ENCODE measurements around the gene OR10V1. TPM values are rescaled to one million over a fixed set of nuclear protein-coding genes. Genes with fewer than 3 reads are reported as not detected.

Gene OR10V1
- total RNA-seq, 4 donors from 2014 or later = not detected

DNA sequence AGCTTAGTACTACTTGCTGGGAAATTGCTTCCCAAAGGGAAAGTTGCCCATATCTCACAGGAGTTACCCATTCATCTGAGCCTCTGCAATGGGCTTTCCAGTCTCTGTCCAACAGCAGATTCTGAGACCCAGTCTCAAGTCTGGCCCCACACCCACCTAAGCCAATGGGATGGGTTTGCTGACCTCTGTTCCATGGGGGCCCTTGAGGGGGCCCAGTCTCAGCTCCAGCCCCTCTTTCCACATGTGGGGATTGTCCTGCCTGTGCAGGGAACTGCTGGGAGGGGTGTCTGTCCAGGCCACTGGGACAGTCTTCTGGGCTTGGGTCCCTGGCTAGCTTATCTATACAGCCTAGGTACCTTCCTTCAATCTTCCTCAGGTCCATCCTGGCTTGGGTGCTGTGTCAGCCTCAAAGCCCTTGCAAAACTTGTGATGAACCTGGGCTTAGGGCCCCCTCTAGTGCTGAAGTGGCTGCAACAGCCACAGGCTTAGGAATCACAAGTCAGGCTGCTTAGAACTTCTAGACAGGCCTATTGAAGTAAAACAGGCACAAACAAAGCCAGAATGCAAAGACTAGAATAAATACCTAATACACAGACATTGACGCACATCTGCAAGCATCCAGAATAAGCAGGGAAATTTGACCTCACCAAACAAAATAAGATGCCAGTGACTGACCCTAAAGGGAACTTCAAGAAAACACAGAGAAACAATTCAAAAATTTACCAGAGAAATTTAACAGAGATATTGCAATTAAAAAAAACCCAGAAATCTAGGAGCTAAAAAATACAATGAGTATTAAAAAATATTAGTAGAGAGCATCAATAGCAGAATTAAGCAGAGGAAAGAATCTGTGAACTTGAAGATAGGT, 33.1 kb downstream of the OR10V1 start:
- in situ Hi-C loops (cut with MboI; ENCODE audit: low pct_ligation_motif_present in 1 of 4, low pct_unique_long_range_greater_than_20kb in 1 of 4, low sequenced_read_pairs in 3 of 4) (no loop called here), intact Hi-C loops (cut with DNase I; ENCODE audit: low total_unique reads) (loop anchor here (1.0 to 10.0 kb wide), 2 partner anchors 143 to 506 kb away; partner anchors contain the start of gene DTX4)
- Histone ChIP-seq H3K4me1 (peaks cover 0 to 25% (median 8%) of the 10 kb centered on the region in 4 donors), H3K27me3 (no peaks in the 10 kb centered on the region), H3K36me3 (no peaks in the 10 kb centered on the region), H3K27ac (peak overlapping the region; percentile 50 to 68 (median 57)), H3K9me3 (no peaks in the 10 kb centered on the region), H3K4me3 (no peak overlapping the region)
- 25% methylated on average over 1 of the region's 1 CpG; no CpG with 5 or more reads in 1 of the 2 donors for WGBS, 2 donors (ENCODE audit: low coverage in 1 of 2)
- DNase-seq = peak; percentile 75
- TF ChIP-seq POLR2A (IDR thresholded peaks at IDR 0.05) (no peak), POLR2AphosphoS5 (IDR thresholded peaks at IDR 0.05) (no peak), EP300 (IDR thresholded peaks at IDR 0.05; ENCODE audit: low read depth) (no peak)
- TF ChIP-seq, protein P1, sequence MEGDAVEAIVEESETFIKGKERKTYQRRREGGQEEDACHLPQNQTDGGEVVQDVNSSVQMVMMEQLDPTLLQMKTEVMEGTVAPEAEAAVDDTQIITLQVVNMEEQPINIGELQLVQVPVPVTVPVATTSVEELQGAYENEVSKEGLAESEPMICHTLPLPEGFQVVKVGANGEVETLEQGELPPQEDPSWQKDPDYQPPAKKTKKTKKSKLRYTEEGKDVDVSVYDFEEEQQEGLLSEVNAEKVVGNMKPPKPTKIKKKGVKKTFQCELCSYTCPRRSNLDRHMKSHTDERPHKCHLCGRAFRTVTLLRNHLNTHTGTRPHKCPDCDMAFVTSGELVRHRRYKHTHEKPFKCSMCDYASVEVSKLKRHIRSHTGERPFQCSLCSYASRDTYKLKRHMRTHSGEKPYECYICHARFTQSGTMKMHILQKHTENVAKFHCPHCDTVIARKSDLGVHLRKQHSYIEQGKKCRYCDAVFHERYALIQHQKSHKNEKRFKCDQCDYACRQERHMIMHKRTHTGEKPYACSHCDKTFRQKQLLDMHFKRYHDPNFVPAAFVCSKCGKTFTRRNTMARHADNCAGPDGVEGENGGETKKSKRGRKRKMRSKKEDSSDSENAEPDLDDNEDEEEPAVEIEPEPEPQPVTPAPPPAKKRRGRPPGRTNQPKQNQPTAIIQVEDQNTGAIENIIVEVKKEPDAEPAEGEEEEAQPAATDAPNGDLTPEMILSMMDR (IDR thresholded peaks at IDR 0.05) = peak; percentile 63 to 74 (median 73)

DNA sequence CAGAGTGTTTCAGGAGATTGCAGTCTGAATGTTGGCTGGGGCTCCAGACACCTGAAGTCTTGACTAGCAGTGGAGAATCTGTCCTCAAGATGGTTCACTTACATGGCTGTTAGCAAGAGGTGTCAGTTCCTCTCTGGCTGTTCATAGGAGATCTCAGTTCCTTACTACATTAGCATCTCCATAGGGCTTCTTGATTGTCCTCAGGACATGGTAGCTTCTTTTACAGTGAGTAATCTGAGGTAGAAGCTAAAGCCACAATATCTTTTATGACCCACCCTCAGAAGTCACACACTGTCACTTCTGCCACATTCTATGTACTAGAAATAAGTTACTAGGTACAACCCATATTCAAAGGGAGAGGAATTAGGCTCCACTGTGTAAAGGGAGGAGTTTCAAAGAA, 34.3 kb downstream of the OR10V1 start:
- in situ Hi-C loops (cut with MboI; ENCODE audit: low pct_ligation_motif_present in 1 of 4, low pct_unique_long_range_greater_than_20kb in 1 of 4, low sequenced_read_pairs in 3 of 4) = loop anchor here in 3 of 4 donors (10.0 kb wide), 2 partner anchors 135 to 145 kb away; no protein-coding TSS in a partner anchor

DNA sequence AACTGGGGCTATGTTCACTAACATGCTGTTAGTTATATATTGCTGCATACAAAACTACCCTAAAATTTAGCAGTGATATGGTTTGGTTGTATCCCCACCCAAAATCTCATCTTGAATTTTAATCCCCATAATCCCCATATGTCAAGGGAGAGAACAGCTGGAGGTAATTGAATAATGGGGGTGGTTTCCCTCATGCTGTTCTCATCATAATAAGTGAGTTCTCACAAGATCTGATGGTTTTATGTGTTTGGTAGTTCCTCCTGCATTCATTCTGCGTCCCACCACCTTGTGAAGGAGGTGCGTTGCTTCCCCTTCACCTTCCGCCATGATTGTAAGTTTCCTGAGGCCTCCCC, 34.9 kb downstream of the OR10V1 start:
- Histone ChIP-seq H3K9me3 (no peaks in the 10 kb centered on the region), H3K27me3 (no peaks in the 10 kb centered on the region), H3K4me3 (no peak overlapping the region), H3K4me1 (peaks cover 0 to 25% (median 8%) of the 10 kb centered on the region in 4 donors), H3K27ac (no peak overlapping the region), H3K36me3 (no peaks in the 10 kb centered on the region)
- no peak for TF ChIP-seq POLR2AphosphoS5 (IDR thresholded peaks at IDR 0.05)
- TF ChIP-seq, protein P1 (IDR thresholded peaks at IDR 0.05) = no peak
- no peak for TF ChIP-seq EP300 (IDR thresholded peaks at IDR 0.05; ENCODE audit: low read depth)
- no peak for TF ChIP-seq POLR2A (IDR thresholded peaks at IDR 0.05)
- intact Hi-C loops (cut with DNase I; ENCODE audit: low total_unique reads) (no loop called here), in situ Hi-C loops (cut with MboI; ENCODE audit: low pct_ligation_motif_present in 1 of 4, low pct_unique_long_range_greater_than_20kb in 1 of 4, low sequenced_read_pairs in 3 of 4) (loop anchor here in 3 of 4 donors (10.0 kb wide), 2 partner anchors 134 to 144 kb away; no protein-coding TSS in a partner anchor)
- WGBS, 2 donors (ENCODE audit: low coverage in 1 of 2) = 97 to 100% methylated on average over 1 to 3 of the region's 3 CpGs
- DNase-seq = no peak

More for the DNA sequence above, 34.3 kb downstream of the OR10V1 start:
- TF ChIP-seq EP300 (IDR thresholded peaks at IDR 0.05; ENCODE audit: low read depth) (no peak), POLR2AphosphoS5 (IDR thresholded peaks at IDR 0.05) (no peak), POLR2A (IDR thresholded peaks at IDR 0.05) (no peak)
- TF ChIP-seq, protein P1 (IDR thresholded peaks at IDR 0.05) = no peak
- intact Hi-C loops (cut with DNase I; ENCODE audit: low total_unique reads) = no loop called here
- H3K4me1 ChIP-seq = peaks cover 0 to 25% (median 8%) of the 10 kb centered on the region in 4 donors
- no peaks in the 10 kb centered on the region for H3K27me3 ChIP-seq
- H3K27ac ChIP-seq = no peak overlapping the region
- H3K4me3 ChIP-seq = no peak overlapping the region
- DNase-seq = no peak
- H3K36me3 ChIP-seq = no peaks in the 10 kb centered on the region
- H3K9me3 ChIP-seq = no peaks in the 10 kb centered on the region

- no peaks in the 10 kb centered on the region for H3K9me3 ChIP-seq
- DNase-seq = no peak
- no peak overlapping the region for H3K27ac ChIP-seq
- no peak overlapping the region for H3K4me3 ChIP-seq
- no peaks in the 10 kb centered on the region for H3K36me3 ChIP-seq
- peaks cover 0 to 25% (median 8%) of the 10 kb centered on the region in 4 donors for H3K4me1 ChIP-seq
- in situ Hi-C loops (cut with MboI; ENCODE audit: low pct_ligation_motif_present in 1 of 4, low pct_unique_long_range_greater_than_20kb in 1 of 4, low sequenced_read_pairs in 3 of 4) = loop anchor here in 3 of 4 donors (10.0 kb wide), 2 partner anchors 133 to 143 kb away; no protein-coding TSS in a partner anchor
- no peak for TF ChIP-seq EP300 (IDR thresholded peaks at IDR 0.05; ENCODE audit: low read depth)
- no peak for TF ChIP-seq POLR2A (IDR thresholded peaks at IDR 0.05)
- TF ChIP-seq POLR2AphosphoS5 (IDR thresholded peaks at IDR 0.05) = no peak
- TF ChIP-seq, protein P1 (IDR thresholded peaks at IDR 0.05) = peak in 2 of 5 experiments; percentile 8 to 13
- 85 to 95% methylated on average over 2 of the region's 2 CpGs for WGBS, 2 donors (ENCODE audit: low coverage in 1 of 2)
- no peaks in the 10 kb centered on the region for H3K27me3 ChIP-seq
- intact Hi-C loops (cut with DNase I; ENCODE audit: low total_unique reads) = no loop called here
Observed at GRCh38 chr11:59678118-59678812, 35.4 kb downstream of the OR10V1 start.

Data from transverse colon (tissue), 4 donors.